BJ (cell line): ENCODE measurements around the gene HDAC2. TPM values are rescaled to one million over a fixed set of nuclear protein-coding genes. Genes with fewer than 3 reads are reported as not detected.

Source experiments
- CTCF ChIA-PET: fragments of 350-600 bp; formaldehyde crosslinking; extraction: SDS; loops from one replicate; lab custom pipeline; 2021; ENCODE audit warnings: antibody characterized with exemption, inconsistent platforms; lab: Yijun Ruan, JAX
- POLR2A ChIA-PET: fragments of 300-600 bp; sonication (Branson Sonifier 250); formaldehyde crosslinking; extraction: SDS; loops from one replicate; lab custom pipeline; 2021; ENCODE audit warnings: antibody characterized with exemption; lab: Charles Lee
- DNase-seq: peaks from one replicate; pipeline ENCODE4 v3.0.0-alpha.2; 2011; ENCODE audit warnings: low read depth
- H3K27me3 ChIP-seq: 2 replicates; pipeline ENCODE4 v1.6.0; 2011; ENCODE audit warnings: low read length; ENCODE audit not compliant: control insufficient read depth, insufficient read depth
- H3K36me3 ChIP-seq: 2 replicates; pipeline ENCODE4 v1.5.1; 2011; ENCODE audit warnings: low read length; ENCODE audit not compliant: control insufficient read depth, insufficient read depth
- H3K4me3 ChIP-seq: 2 replicates; pipeline ENCODE4 v1.5.1; 2011; ENCODE audit warnings: low read depth, mild to moderate bottlenecking, control low read depth, low read length
- CTCF ChIP-seq: IDR thresholded peaks from 2 replicates; pipeline ENCODE4 v1.5.1; 2011; ENCODE audit warnings: low read depth, mild to moderate bottlenecking, control low read depth, inconsistent platforms, low read length, moderate library complexity; ENCODE audit not compliant: insufficient read depth
- polyA plus RNA-seq: library from polyadenylated mRNA; depleted of rRNA; stranded (reverse); fragments of >200 nt; gene quantifications from 2 replicates; pipeline ENCODE4 v1.2.3, GENCODE V29; 2011

The HDAC2 gene
- polyA plus RNA-seq, 1 experiment, result 48.6 TPM

GRCh38 chr6:114009192-114009591, 38.2 kb upstream of the HDAC2 start:
- POLR2A ChIA-PET, result interaction anchor here (0.6 kb wide), 1 partner anchor 10 kb away, joined by 10 read pairs; no protein-coding TSS in a partner anchor
- no peaks in the 10 kb centered on the region for H3K27me3 ChIP-seq
- no peaks in the 10 kb centered on the region for H3K36me3 ChIP-seq
- CTCF ChIA-PET, result no interaction called here
- H3K4me3 ChIP-seq, result no peak overlapping the region
- no peak for DNase-seq
- no peak for TF ChIP-seq CTCF

GRCh38 chr6:114008331-114008730, 37.4 kb upstream of the HDAC2 start:
- ChIA-PET POLR2A (interaction anchor here (0.6 kb wide), 1 partner anchor 9 kb away, joined by 10 read pairs; no protein-coding TSS in a partner anchor), CTCF (no interaction called here)
- TF ChIP-seq CTCF, result no peak
- DNase-seq, result no peak
- Histone ChIP-seq H3K4me3 (no peak overlapping the region), H3K36me3 (no peaks in the 10 kb centered on the region), H3K27me3 (no peaks in the 10 kb centered on the region)

- no peaks in the 10 kb centered on the region for H3K27me3 ChIP-seq
- ChIA-PET CTCF (interaction anchor here (1.2 kb wide), 1 partner anchor 14 kb away, joined by 4 read pairs; no protein-coding TSS in a partner anchor), POLR2A (no interaction called here)
- H3K36me3 ChIP-seq, result no peaks in the 10 kb centered on the region
- no peak for DNase-seq
- TF ChIP-seq CTCF, result no peak
- no peak overlapping the region for H3K4me3 ChIP-seq
Observed at GRCh38 chr6:114007516-114007915, 36.6 kb upstream of the HDAC2 start.

GRCh38 chr6:114001354-114001753, 30.4 kb upstream of the HDAC2 start:
- POLR2A ChIA-PET, result no interaction called here
- DNase-seq, result no peak
- Histone ChIP-seq H3K27me3 (no peaks in the 10 kb centered on the region), H3K36me3 (no peaks in the 10 kb centered on the region), H3K4me3 (no peak overlapping the region)
- no peak for TF ChIP-seq CTCF
- CTCF ChIA-PET, result interaction anchor here (4.5 kb wide), 1 partner anchor 107 kb away, joined by 20 read pairs; no protein-coding TSS in a partner anchor

- no peak for TF ChIP-seq CTCF
- Histone ChIP-seq H3K36me3 (no peaks in the 10 kb centered on the region), H3K27me3 (no peaks in the 10 kb centered on the region), H3K4me3 (no peak overlapping the region)
- POLR2A ChIA-PET, result no interaction called here
- no peak for DNase-seq
- CTCF ChIA-PET, result interaction anchor here (0.7 to 4.5 kb wide), 3 partner anchors 95 to 109 kb away, joined by 3 to 20 read pairs (median 3); no protein-coding TSS in a partner anchor
Observed at GRCh38 chr6:114000069-114000468, 29.1 kb upstream of the HDAC2 start.
